HG03175 (cell line): ENCODE measurements around the gene LMO4.

Source experiments
- ATAC-seq: cut with Tn5 transposase; IDR thresholded peaks from one replicate; pipeline ENCODE4 v1.9.1; 2021; ENCODE audit warnings: mild to moderate bottlenecking, moderate library complexity; ENCODE audit not compliant: unreplicated experiment

Gene LMO4

GRCh38 chr1:87356591-87356990, 27.9 kb downstream of the LMO4 start:
- ATAC-seq = no peak

DNA sequence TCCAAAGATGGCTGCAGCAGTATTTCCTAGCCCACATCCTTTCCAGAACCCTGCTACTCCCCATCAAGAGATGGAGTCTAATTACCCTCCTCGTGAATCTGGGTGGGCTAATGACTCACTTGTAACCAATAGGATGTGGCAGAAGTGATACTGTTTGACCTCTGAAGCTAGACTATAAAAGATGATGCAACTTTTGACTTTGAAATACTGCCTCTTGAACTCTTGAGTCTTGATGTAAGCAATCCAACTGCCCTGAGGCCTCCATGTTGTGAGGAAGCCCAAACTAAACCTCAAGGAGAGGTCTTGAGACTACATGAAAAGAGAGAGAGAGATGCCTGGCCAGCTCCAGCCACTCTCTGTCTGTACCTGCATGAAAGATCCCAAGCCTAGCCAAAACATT, 29.5 kb downstream of the LMO4 start:
- no peak for ATAC-seq

DNA sequence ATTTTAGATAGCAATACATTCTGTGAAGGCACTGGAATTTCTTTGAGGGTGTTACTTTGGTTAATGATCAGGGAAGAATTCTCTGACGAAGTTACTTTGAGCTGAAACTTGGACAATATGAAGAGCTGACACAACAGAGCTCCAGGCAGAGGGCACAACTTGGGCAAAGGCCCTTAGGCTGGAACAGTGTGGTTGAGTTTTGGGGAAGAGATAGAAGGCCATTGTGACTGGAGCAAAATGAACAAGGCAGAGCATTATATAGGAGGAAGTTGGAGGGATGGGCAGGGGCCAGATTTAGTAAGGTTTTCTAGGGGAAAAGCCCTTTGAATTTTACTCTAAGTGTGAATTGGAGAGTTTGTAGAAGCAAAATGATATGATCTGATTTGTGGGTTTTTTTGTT, 30.9 kb downstream of the LMO4 start:
- ATAC-seq = no peak

- ATAC-seq = no peak
Observed at GRCh38 chr1:87362063-87362833, 33.6 kb downstream of the LMO4 start.

- ATAC-seq = no peak
Observed at GRCh38 chr1:87362834-87363426, 34.2 kb downstream of the LMO4 start.

GRCh38 chr1:87367549-87367948, 38.9 kb downstream of the LMO4 start:
- no peak for ATAC-seq

- no peak for ATAC-seq
Observed at GRCh38 chr1:87368907-87369306, 40.2 kb downstream of the LMO4 start.

GRCh38 chr1:87369736-87370478, 41.2 kb downstream of the LMO4 start:
- no peak for ATAC-seq

DNA sequence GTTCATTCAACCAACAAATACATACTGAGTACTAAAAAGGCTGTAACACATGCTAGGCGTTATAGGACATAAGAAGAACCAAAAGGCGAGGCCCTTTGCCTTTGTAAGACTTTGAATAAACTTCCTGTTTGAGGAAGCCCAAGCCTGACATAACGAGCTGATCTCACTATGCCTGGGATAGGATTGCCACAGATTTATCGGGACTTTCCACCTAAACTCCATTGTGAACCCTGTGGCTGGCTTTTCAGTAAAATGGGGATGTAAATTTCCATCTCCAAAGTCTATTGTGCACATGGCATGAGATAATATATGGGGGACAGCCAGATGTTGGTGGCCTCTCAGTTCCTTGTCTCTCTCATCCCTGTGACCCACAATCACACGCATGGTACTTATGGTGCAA, 41.9 kb downstream of the LMO4 start:
- no peak for ATAC-seq

DNA sequence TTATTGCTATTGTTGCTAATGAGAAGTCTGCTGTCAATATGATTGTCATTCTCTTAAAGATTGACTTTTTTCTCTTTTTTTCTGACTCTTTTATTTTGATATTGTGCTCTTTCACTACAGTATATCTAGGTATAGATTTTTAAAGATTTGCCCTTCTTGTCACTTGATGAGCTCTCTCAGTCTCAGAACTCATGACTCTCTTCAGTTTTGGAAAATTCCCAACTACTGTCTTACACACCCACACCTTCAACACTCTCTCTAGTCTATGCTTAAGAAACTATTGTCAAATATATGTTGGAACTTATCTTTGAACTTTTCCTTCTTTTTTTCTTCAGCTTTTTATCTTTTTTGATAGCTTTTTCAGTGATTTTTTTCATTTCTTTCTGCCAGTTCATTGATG, 50.6 kb downstream of the LMO4 start:
- ATAC-seq = no peak

DNA sequence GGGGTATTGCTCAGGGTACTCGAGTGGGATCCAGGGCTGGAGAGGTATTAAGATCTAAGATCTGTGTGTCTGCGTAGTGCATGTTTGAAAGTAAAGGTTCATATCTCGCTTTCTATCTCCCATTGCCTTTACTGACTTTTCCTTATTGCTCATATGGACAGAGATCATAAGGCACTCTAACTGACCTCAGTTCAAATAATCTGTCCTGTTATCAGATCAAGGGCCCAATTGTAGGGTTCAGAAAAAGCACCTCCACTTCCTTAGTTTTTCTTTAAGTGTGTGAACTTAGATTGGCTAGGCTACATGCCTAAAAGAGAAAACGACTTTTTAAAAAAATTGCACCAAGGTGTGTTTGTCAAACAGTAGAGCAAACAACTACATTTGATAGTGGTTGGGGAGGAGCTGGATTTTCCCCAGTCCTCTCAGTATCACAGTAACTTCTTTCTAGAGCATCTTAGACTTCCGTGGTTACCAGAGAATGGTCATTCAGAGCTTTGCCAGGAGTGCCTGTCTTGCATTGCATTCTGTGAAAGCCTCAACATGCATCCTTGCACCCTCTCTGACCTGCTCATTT, 57.6 kb downstream of the LMO4 start:
- ATAC-seq = no peak

DNA sequence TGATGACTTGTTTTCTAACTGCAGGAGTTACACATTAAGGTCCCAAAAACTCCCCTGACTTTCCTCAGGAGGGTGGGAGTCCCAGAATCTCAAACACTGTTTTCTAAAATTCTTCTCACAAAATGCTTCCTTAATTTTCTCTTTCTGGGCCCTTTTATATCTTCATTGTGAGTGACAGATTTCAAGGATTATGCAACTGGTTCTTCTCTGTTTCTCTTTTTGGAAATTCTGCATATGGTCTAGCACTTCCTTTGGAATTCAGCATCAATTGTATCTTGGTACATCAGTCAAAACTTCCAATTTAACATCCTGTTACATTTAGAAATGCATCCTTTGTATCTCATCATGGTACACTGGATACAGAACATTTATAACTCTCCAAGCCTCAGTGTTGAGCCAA, 59.7 kb downstream of the LMO4 start:
- ATAC-seq = no peak

GRCh38 chr1:87389011-87389410, 60.3 kb downstream of the LMO4 start:
- no peak for ATAC-seq

GRCh38 chr1:87389546-87389945, 60.9 kb downstream of the LMO4 start:
- ATAC-seq = no peak

DNA sequence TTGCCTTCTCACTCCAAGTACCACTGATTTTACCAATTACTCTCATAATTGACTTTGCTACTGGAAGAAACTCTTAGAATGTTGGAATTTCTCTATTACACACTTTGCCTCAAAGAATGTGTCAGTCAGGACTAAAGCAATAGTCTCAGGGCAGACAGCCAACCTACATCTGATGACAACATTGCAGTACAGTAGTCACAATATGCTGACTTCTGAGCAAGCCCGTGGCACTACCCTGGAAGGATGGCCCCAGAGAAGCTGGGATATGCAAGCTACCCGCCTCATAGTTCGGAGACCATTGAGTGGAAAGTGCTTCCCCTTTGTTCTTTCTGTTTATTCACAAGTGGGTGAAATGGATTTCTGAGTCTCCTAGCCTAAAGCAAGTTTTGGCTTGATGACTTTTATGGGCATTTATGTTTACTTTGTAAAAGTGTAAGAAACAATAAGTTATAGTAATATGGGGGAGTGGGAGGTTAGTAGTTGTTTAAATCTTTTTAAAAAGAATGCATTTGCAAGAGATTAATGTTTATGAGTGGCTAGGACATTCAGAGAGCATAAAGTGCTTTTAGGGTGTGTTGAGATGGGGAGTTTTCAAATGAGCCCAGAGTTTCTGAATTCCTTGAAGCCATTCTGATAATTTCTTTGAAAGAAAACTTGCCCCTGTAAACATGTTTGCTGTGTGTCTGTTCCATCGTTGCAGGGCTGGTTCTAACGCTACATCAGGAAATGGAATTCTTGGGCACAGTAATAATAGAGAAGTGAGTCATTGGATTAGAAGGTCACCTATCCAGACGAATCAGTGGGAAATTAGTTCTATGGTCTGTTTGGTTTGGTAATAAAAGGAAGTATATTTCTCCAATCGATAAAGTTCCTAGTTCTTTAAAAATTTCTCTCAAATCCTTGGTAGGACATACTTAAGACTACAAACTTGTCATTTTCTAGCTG, 63.8 kb downstream of the LMO4 start:
- ATAC-seq = no peak

GRCh38 chr1:87393445-87394085, 64.9 kb downstream of the LMO4 start:
- ATAC-seq = no peak

DNA sequence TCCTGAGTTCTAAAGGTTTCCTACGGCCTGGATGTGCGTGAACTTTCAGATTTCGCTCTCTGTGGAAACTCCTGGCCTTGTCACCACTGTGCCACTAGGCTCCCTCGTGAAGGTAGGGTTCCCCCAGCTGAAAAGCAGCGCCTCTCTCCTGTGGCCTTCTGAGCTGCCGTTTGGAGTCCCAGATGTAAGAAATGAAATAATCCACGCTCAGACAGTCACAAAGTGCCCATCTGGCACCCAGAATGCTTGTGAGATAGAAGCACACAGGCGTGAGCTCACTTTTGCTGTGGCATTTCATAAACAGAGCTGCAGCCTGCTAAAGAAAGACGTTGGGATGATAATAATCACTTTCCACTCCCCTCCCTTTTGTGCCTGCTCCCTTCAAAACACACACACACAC, 65.8 kb downstream of the LMO4 start:
- no peak for ATAC-seq

DNA sequence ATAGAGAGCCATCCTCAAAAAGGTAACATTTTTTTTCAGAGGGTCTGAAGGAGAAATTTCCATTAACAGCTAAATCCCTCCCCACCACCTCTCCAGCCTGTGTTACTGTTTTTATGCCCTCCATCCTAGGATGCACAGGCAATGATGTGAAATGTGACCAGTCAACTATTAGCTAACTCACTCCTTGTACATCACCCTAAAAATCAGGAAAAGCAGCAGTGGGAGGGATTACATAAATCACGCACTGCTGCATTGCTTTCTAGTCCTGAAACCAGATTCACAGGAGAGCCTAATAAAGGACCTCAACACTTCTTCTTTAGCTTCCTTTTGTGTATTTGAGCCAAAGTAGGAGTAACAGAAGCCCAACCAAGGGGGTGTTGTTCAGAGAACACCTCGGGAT, 66.3 kb downstream of the LMO4 start:
- no peak for ATAC-seq
